Activated naive CD8-positive, alpha-beta T cell (primary cell): ENCODE measurements around the gene MTA1.

Experiments used
- H3K27ac Mint-ChIP-seq: one replicate; pipeline ENCODE4 v1.8.0; 2021; ENCODE audit warnings: mixed read lengths
- H3K27me3 Mint-ChIP-seq: one replicate; pipeline ENCODE4 v1.8.0; 2021; ENCODE audit warnings: mixed read lengths
- H3K36me3 Mint-ChIP-seq: one replicate; pipeline ENCODE4 v1.8.0; 2021; ENCODE audit warnings: mixed read lengths
- H3K4me1 Mint-ChIP-seq: one replicate; pipeline ENCODE4 v1.8.0; 2021; ENCODE audit warnings: low read depth, mixed read lengths
- H3K4me3 Mint-ChIP-seq: one replicate; pipeline ENCODE4 v1.8.0; 2021; ENCODE audit warnings: mild to moderate bottlenecking, mixed read lengths
- H3K9me3 Mint-ChIP-seq: one replicate; pipeline ENCODE4 v1.8.0; 2021; ENCODE audit warnings: low read depth, mixed read lengths

The MTA1 gene

GRCh38 chr14:105411017-105411941 lies 8.3 kb upstream of the MTA1 start:
- Mint-ChIP-seq H3K27me3 (peaks cover 4% of the 10 kb centered on the region), H3K9me3 (no peaks in the 10 kb centered on the region), H3K4me3 (peak overlapping the region; percentile 53), H3K36me3 (no peaks in the 10 kb centered on the region), H3K27ac (no peak overlapping the region), H3K4me1 (peaks cover 11% of the 10 kb centered on the region)

- H3K27me3 Mint-ChIP-seq, result peaks cover 4% of the 10 kb centered on the region
- no peaks in the 10 kb centered on the region for H3K36me3 Mint-ChIP-seq
- no peak overlapping the region for H3K27ac Mint-ChIP-seq
- H3K4me3 Mint-ChIP-seq, result peak overlapping the region; percentile 53
- peaks cover 13% of the 10 kb centered on the region for H3K4me1 Mint-ChIP-seq
- no peaks in the 10 kb centered on the region for H3K9me3 Mint-ChIP-seq
Observed at GRCh38 chr14:105411985-105412770, 7.4 kb upstream of the MTA1 start.

GRCh38 chr14:105412771-105413543 lies 6.7 kb upstream of the MTA1 start:
- Mint-ChIP-seq H3K4me1 (peaks cover 13% of the 10 kb centered on the region), H3K4me3 (peak overlapping the region; percentile 10), H3K27me3 (peaks cover 4% of the 10 kb centered on the region), H3K27ac (no peak overlapping the region), H3K36me3 (no peaks in the 10 kb centered on the region), H3K9me3 (no peaks in the 10 kb centered on the region)

GRCh38 chr14:105413544-105413886 lies 6.1 kb upstream of the MTA1 start:
- Mint-ChIP-seq H3K27ac (no peak overlapping the region), H3K36me3 (no peaks in the 10 kb centered on the region), H3K9me3 (no peaks in the 10 kb centered on the region), H3K4me3 (no peak overlapping the region), H3K27me3 (peaks cover 4% of the 10 kb centered on the region), H3K4me1 (peaks cover 13% of the 10 kb centered on the region)

- Mint-ChIP-seq H3K36me3 (no peaks in the 10 kb centered on the region), H3K4me1 (peaks cover 17% of the 10 kb centered on the region), H3K9me3 (no peaks in the 10 kb centered on the region), H3K27ac (no peak overlapping the region), H3K4me3 (peak overlapping the region; percentile 80), H3K27me3 (peaks cover 4% of the 10 kb centered on the region)
Observed at GRCh38 chr14:105414456-105415371, 4.9 kb upstream of the MTA1 start.

- Mint-ChIP-seq H3K27ac (no peak overlapping the region), H3K9me3 (no peaks in the 10 kb centered on the region), H3K4me3 (peak overlapping the region; percentile 80), H3K4me1 (peaks cover 17% of the 10 kb centered on the region), H3K27me3 (peaks cover 4% of the 10 kb centered on the region), H3K36me3 (no peaks in the 10 kb centered on the region)
Observed at GRCh38 chr14:105415481-105416428, 3.9 kb upstream of the MTA1 start.

GRCh38 chr14:105416671-105417070 lies 3.0 kb upstream of the MTA1 start:
- no peaks in the 10 kb centered on the region for H3K9me3 Mint-ChIP-seq
- H3K4me1 Mint-ChIP-seq, result peaks cover 16% of the 10 kb centered on the region
- peak overlapping the region; percentile 61 for H3K4me3 Mint-ChIP-seq
- peaks cover 4% of the 10 kb centered on the region for H3K27me3 Mint-ChIP-seq
- H3K27ac Mint-ChIP-seq, result no peak overlapping the region
- no peaks in the 10 kb centered on the region for H3K36me3 Mint-ChIP-seq

GRCh38 chr14:105417690-105418121 lies 1.9 kb upstream of the MTA1 start:
- Mint-ChIP-seq H3K27me3 (peaks cover 4% of the 10 kb centered on the region), H3K4me1 (peaks cover 23% of the 10 kb centered on the region), H3K9me3 (no peaks in the 10 kb centered on the region), H3K36me3 (no peaks in the 10 kb centered on the region), H3K4me3 (peak overlapping the region; percentile 30), H3K27ac (peak overlapping the region; percentile 28)

GRCh38 chr14:105418269-105419194 lies 1.1 kb upstream of the MTA1 start:
- Mint-ChIP-seq H3K27me3 (no peaks in the 10 kb centered on the region), H3K27ac (peak overlapping the region; percentile 50), H3K4me3 (peak overlapping the region; percentile 69), H3K9me3 (no peaks in the 10 kb centered on the region), H3K4me1 (peaks cover 20% of the 10 kb centered on the region), H3K36me3 (no peaks in the 10 kb centered on the region)

GRCh38 chr14:105420101-105420973 lies 710 bp downstream of the MTA1 start:
- Mint-ChIP-seq H3K27ac (peak overlapping the region; percentile 92), H3K36me3 (no peaks in the 10 kb centered on the region), H3K27me3 (no peaks in the 10 kb centered on the region), H3K4me3 (peak overlapping the region; percentile 89), H3K4me1 (peaks cover 19% of the 10 kb centered on the region), H3K9me3 (no peaks in the 10 kb centered on the region)

GRCh38 chr14:105420974-105421674 lies 1.5 kb downstream of the MTA1 start:
- H3K4me1 Mint-ChIP-seq, result peaks cover 20% of the 10 kb centered on the region
- H3K27me3 Mint-ChIP-seq, result no peaks in the 10 kb centered on the region
- H3K9me3 Mint-ChIP-seq, result no peaks in the 10 kb centered on the region
- no peaks in the 10 kb centered on the region for H3K36me3 Mint-ChIP-seq
- peak overlapping the region; percentile 92 for H3K27ac Mint-ChIP-seq
- H3K4me3 Mint-ChIP-seq, result peak overlapping the region; percentile 89
